Neural progenitor cell (in vitro differentiated cells): ENCODE data around the gene RIT1.

Experiments used
- CTCF ChIP-seq: fragments of 200-600 bp; sonication (generic); IDR thresholded peaks from 2 replicates; pipeline ENCODE4 v1.5.1; 2017; ENCODE audit warnings: antibody characterized with exemption, mild to moderate bottlenecking
- EZH2 ChIP-seq: fragments of 200-600 bp; sonication (generic); IDR thresholded peaks from 2 replicates; pipeline ENCODE4 v1.6.1; 2017; ENCODE audit warnings: antibody characterized with exemption, mild to moderate bottlenecking, moderate library complexity

- TF ChIP-seq CTCF: no peak
- no peak for TF ChIP-seq EZH2
Measured at GRCh38 chr1:155932487-155932886, 21.3 kb upstream of the RIT1 start.
